Epithelial cell of proximal tubule (primary cell): ENCODE results near the gene MAP3K2. TPM values are rescaled to one million over a fixed set of nuclear protein-coding genes. Genes with fewer than 3 reads are reported as not detected.

ENCODE experiments used
- DNase-seq: peaks from one replicate; pipeline ENCODE4 v3.0.0-alpha.2; 2011; ENCODE audit warnings: low read depth
- H3K4me3 ChIP-seq: 2 replicates; pipeline ENCODE4 v1.5.1; 2011; ENCODE audit warnings: low read depth, mild to moderate bottlenecking, low read length
- total RNA-seq: library from RNA; depleted of rRNA; stranded (reverse); fragments of >200 nt; gene quantifications from 2 replicates; pipeline ENCODE4 v1.2.3, GENCODE V29; 2015
- TF ChIP-seq, protein P1 (sequence below): conservative IDR thresholded peaks from 2 replicates; pipeline ENCODE4 v1.5.1; 2012; ENCODE audit warnings: low read depth, mild to moderate bottlenecking, low read length

Gene MAP3K2
- total RNA-seq, 1 donor from 2014 or later, result 22.4 TPM

DNA sequence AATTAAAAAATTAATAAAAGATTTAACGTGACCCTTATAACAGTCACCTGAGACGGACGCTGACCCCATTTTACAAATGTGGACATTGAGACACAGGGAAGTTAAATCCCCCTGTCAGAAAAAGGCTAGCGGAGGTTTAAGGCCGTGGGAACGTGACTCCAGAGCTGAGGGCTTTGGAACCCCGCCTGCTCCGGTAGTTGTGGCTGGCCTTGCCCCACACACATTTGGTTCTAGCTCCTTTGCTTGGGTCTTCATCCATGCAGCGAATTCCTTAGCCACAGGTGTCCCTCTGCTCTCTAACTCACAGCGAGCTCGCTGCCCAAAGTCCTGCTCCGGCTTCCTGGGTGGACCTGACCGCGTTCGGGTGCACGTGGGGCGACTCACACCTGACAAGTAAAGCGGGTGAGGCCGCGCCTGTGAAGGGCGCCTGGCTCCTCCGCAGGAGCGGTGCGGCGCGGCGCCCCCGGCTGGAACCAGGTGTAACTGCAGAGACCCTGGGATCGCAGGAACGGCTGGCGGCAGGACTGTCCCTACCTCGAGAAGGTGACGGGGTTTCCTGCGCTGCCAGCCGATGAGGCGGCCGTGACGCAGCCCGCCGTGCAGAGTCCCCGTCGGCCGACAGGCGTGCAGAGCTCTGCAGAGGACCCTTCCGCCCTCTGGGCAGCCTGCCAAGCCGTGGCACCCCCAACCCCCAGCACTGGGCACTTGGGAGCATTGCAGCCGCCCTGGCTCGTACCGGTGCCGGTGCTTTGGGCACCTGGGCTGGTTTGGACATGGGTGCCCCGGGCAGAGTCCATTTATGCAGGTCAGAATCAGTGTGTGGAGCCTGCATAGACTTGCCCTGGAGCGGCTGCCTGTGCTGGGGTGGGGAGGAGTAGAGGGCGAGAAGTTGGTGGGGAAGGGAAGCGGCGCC is 28.1 kb upstream of the MAP3K2 start:
- no peak for DNase-seq
- peak overlapping the region; percentile 48 for H3K4me3 ChIP-seq
- TF ChIP-seq, protein P1, sequence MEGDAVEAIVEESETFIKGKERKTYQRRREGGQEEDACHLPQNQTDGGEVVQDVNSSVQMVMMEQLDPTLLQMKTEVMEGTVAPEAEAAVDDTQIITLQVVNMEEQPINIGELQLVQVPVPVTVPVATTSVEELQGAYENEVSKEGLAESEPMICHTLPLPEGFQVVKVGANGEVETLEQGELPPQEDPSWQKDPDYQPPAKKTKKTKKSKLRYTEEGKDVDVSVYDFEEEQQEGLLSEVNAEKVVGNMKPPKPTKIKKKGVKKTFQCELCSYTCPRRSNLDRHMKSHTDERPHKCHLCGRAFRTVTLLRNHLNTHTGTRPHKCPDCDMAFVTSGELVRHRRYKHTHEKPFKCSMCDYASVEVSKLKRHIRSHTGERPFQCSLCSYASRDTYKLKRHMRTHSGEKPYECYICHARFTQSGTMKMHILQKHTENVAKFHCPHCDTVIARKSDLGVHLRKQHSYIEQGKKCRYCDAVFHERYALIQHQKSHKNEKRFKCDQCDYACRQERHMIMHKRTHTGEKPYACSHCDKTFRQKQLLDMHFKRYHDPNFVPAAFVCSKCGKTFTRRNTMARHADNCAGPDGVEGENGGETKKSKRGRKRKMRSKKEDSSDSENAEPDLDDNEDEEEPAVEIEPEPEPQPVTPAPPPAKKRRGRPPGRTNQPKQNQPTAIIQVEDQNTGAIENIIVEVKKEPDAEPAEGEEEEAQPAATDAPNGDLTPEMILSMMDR, result peak; percentile 72

DNA sequence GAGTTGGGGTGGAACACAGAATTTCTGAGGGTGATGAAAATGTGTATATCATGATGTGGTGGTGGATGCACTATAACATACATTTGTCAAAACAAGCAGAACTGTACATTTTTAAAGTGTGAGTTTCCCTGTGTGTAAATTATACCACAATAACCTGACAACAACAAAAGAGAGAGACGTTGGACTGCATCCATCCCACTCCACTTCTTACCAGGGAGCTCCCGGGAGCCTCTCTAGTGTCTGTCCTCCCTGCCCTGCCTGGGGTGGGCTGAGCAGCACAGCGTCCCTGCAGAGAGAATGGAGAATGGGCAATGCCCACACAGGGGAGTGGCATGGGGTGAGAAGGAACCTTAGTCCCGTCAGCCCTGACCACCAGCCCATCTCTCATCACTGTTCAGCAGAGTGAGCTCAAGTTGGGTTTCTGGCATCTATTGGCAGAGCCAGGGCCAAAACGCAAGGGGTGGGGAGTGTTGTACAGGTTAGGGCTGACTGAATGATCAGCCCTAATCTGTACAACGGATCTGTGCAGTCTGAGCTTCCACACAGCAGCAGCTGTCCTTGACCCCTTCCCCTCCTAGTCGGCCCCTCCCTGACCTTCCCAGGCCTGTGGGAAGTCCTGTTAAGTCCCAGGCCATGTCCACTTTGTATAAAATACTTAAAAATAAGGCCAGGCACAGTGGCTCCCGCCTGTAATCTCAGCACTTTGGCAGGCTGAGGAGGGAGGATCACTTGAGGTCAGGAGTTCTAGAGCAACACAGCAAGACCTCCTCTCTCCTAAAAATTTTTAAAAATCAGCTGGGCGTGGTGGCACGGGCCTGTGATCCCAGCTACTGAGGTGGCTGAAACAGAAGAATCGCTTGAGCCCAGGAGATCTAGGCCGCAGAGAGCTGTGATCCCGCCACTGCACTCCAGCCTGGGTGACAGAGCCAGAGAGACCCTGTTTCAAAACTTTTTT is 27.1 kb upstream of the MAP3K2 start:
- no peak for DNase-seq
- TF ChIP-seq, protein P1, result no peak
- no peak overlapping the region for H3K4me3 ChIP-seq

DNA sequence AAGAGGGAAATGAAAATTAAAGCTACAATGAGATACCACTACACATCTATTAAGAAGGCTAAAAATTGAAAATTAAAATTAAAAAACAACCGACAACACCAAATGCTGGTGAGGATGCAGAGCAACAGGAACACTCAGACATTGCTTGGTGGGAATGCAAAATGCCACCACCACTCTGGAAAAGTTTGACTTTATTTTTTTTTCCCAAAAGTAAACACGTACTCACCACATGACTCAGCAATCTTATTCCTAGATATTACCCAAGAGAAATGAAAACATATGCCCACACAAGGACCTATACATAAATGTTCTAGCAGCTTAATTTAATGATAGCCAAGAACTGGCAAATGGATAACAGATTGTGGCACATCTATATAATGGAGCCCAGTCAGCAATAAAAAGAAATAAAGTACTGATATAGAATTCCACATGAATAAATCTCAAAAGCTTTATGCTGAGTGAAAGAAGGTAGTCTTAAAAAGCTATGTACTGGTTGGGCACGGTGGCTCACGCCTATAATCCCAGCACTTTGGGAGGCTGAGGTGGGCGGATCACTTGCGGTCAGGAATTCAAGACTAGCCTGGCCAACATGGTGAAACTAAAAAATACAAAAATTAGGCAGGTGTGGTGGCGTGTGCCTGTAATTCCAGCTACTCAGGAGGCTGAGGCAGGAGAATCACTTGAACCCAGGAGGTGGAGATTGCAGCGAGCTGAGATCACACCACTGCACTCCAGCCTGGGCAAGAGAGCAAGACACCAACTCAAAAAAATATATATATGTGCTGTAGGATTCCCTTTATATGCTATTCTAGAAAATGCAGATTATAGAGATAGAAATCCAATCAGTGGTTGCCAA is 26.2 kb upstream of the MAP3K2 start:
- TF ChIP-seq, protein P1, result no peak
- no peak for DNase-seq

DNA sequence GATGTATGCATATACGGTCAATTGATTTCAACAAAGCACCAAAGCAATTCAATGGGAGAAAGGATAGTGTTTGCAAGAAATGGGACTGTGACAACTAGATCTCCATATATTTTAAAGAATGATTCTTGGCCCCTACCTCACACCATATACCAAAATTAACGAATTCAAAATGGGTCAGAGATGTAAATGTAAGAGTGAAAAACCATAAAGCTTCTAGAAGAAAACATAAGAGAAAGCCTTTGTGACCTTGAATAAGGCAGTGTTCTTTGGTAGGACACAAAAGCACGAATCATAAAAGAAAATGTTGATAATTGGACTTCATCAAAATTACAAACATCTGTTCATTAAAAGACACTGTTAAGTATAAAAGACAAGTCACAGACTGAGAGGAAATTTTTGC is 25.4 kb upstream of the MAP3K2 start:
- no peak overlapping the region for H3K4me3 ChIP-seq
- TF ChIP-seq, protein P1, result no peak
- DNase-seq, result no peak

More for the DNA sequence above, 26.2 kb upstream of the MAP3K2 start:
- H3K4me3 ChIP-seq, result no peak overlapping the region

DNA sequence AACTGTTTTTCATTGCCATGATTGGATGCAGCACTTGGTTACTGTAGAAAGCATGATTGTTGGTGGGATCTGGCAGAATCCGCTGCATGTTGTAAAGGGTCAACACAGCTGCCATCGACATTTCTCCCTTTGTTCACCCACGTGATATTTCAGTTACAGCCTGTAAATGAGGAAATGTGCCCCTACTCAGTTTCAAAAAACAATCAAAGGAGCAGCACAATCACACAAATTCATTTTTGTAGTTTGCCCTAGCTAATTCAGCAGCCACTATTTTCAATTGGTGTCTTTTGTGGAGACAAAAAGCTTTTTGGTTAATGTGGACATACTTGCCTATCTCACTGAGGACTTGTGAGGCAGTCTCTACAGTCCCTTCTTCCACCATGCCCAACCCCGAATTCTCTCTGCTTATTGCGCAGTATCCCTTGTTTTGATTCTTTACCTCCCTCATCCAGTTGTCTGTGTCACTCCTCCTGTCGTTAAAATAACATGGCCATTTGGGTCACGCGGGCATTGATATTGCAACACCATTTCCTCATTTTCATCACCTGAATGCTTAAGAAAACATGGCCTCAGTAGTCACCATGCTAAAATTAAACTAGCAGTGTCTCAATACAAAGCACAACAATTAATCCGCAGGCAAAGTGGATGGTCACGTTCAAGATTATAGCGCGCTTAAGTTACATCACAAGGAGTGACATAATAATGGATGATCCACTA is 24.0 kb upstream of the MAP3K2 start:
- DNase-seq, result no peak
- no peak overlapping the region for H3K4me3 ChIP-seq
- TF ChIP-seq, protein P1, result no peak
